Epithelial cell of proximal tubule (primary cell): ENCODE measurements around the gene WRNIP1. TPM values are rescaled to one million over a fixed set of nuclear protein-coding genes. Genes with fewer than 3 reads are reported as not detected.

ENCODE experiments used
- DNase-seq: peaks from one replicate; pipeline ENCODE4 v3.0.0-alpha.2; 2011; ENCODE audit warnings: low read depth
- H3K4me3 ChIP-seq: 2 replicates; pipeline ENCODE4 v1.5.1; 2011; ENCODE audit warnings: low read depth, mild to moderate bottlenecking, low read length
- CTCF ChIP-seq: conservative IDR thresholded peaks from 2 replicates; pipeline ENCODE4 v1.5.1; 2012; ENCODE audit warnings: low read depth, mild to moderate bottlenecking, low read length
- total RNA-seq: library from RNA; depleted of rRNA; stranded (reverse); fragments of >200 nt; gene quantifications from 2 replicates; pipeline ENCODE4 v1.2.3, GENCODE V29; 2015

WRNIP1 gene
- total RNA-seq, 1 donor from 2014 or later: 71.4 TPM

DNA sequence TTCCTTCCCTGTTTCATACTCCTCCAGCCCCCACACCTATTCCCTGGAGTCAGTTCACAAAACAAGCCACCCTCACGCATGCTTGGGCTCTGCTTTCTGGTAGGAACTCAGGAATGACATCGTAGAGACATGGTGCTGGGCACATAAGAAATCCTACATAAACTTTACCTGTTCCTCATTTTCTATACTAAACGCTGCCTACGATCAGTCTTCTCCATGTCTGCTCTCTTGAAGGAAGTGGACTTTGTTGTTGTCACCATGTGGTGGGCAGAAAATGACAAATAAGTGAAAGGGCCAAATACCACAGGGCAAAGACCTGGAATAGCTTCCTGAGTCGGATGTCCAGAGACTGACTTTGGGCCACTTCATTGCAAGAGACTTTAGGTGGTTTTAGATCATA, 24.6 kb upstream of the WRNIP1 start:
- H3K4me3 ChIP-seq: no peak overlapping the region
- DNase-seq: no peak
- no peak for TF ChIP-seq CTCF

GRCh38 chr6:2741756-2742155, 23.4 kb upstream of the WRNIP1 start:
- DNase-seq: no peak
- TF ChIP-seq CTCF: no peak
- H3K4me3 ChIP-seq: no peak overlapping the region

- H3K4me3 ChIP-seq: no peak overlapping the region
- no peak for TF ChIP-seq CTCF
- no peak for DNase-seq
Observed at GRCh38 chr6:2743280-2744208, 21.6 kb upstream of the WRNIP1 start.

- DNase-seq: no peak
- peak; percentile 64 for TF ChIP-seq CTCF
- H3K4me3 ChIP-seq: peak overlapping the region; percentile 4
Observed at GRCh38 chr6:2744209-2744771, 20.9 kb upstream of the WRNIP1 start.

- TF ChIP-seq CTCF: no peak
- DNase-seq: no peak
- no peak overlapping the region for H3K4me3 ChIP-seq
Observed at GRCh38 chr6:2744778-2745177, 20.4 kb upstream of the WRNIP1 start.

GRCh38 chr6:2745246-2745645, 19.9 kb upstream of the WRNIP1 start:
- TF ChIP-seq CTCF: no peak
- DNase-seq: no peak
- H3K4me3 ChIP-seq: no peak overlapping the region
